H54 (cell line): ENCODE data around the gene CNKSR2.
"Not testable (repeated sequence)": the region's sequence is repeated elsewhere in the genome, so short reads cannot be mapped to it uniquely, and the experiment has no call there.

Experiments used
- DNase-seq: peaks from one replicate; pipeline ENCODE4 v3.0.0; 2011; ENCODE audit warnings: low spot score, mixed read lengths; ENCODE audit not compliant: insufficient read length
- FAIRE-seq: peaks from 3 replicates; lab custom pipeline; 2011; peaks lifted over from hg19 to GRCh38; lab: Jason Lieb, UNC
- POLR2A ChIP-seq: IDR thresholded peaks from 2 replicates; pipeline ENCODE4 v1.6.1; 2011; ENCODE audit warnings: low read depth, mild to moderate bottlenecking, low read length

Gene CNKSR2

GRCh38 chrX:21487832-21488231 is 113.6 kb downstream of the CNKSR2 start:
- DNase-seq, result no peak
- FAIRE-seq, result no peak
- no peak for TF ChIP-seq POLR2A

GRCh38 chrX:21490341-21490740 is 116.1 kb downstream of the CNKSR2 start:
- no peak for TF ChIP-seq POLR2A
- DNase-seq, result no peak
- no peak for FAIRE-seq

- no peak for TF ChIP-seq POLR2A
- no peak for FAIRE-seq
- no peak for DNase-seq
Measured at GRCh38 chrX:21493226-21493830, 119.1 kb downstream of the CNKSR2 start.

- TF ChIP-seq POLR2A, result no peak
- FAIRE-seq (no peak), DNase-seq (no peak)
Measured at GRCh38 chrX:21503593-21503992, 129.4 kb downstream of the CNKSR2 start.

- DNase-seq, result no peak
- FAIRE-seq, result no peak
- TF ChIP-seq POLR2A, result no peak
Measured at GRCh38 chrX:21509912-21510311, 135.7 kb downstream of the CNKSR2 start.

- no peak for FAIRE-seq
- TF ChIP-seq POLR2A, result no peak
- no peak for DNase-seq
Measured at GRCh38 chrX:21524008-21524407, 149.8 kb downstream of the CNKSR2 start.

GRCh38 chrX:21528076-21528475 is 153.9 kb downstream of the CNKSR2 start:
- no peak for TF ChIP-seq POLR2A
- no peak for FAIRE-seq
- DNase-seq, result no peak

GRCh38 chrX:21529771-21530170 is 155.6 kb downstream of the CNKSR2 start:
- TF ChIP-seq POLR2A, result no peak
- FAIRE-seq (no peak), DNase-seq (no peak)

- FAIRE-seq, DNase-seq: not testable (repeated sequence)
Measured at GRCh38 chrX:21544642-21545041, 170.4 kb downstream of the CNKSR2 start.

- FAIRE-seq (no peak), DNase-seq (no peak)
- no peak for TF ChIP-seq POLR2A
Measured at GRCh38 chrX:21559417-21559816, 185.2 kb downstream of the CNKSR2 start.

- FAIRE-seq (no peak), DNase-seq (no peak)
- no peak for TF ChIP-seq POLR2A
Measured at GRCh38 chrX:21565025-21565424, 190.8 kb downstream of the CNKSR2 start.

- FAIRE-seq, result no peak
- TF ChIP-seq POLR2A, result no peak
- DNase-seq, result no peak
Measured at GRCh38 chrX:21574793-21575192, 200.6 kb downstream of the CNKSR2 start.

- no peak for DNase-seq
- TF ChIP-seq POLR2A, result no peak
- FAIRE-seq, result no peak
Measured at GRCh38 chrX:21581479-21581878, 207.3 kb downstream of the CNKSR2 start.

GRCh38 chrX:21586001-21586400 is 211.8 kb downstream of the CNKSR2 start:
- FAIRE-seq (no peak), DNase-seq (no peak)
- TF ChIP-seq POLR2A, result no peak

- DNase-seq (no peak), FAIRE-seq (no peak)
- TF ChIP-seq POLR2A, result no peak
Measured at GRCh38 chrX:21590012-21590776, 216.0 kb downstream of the CNKSR2 start.
